HG03045 (cell line): ENCODE results near the gene BTN3A1.
"Not testable (repeated sequence)": the region's sequence is repeated elsewhere in the genome, so short reads cannot be mapped to it uniquely, and the experiment has no call there.

ENCODE experiments used
- ATAC-seq: cut with Tn5 transposase; IDR thresholded peaks from one replicate; pipeline ENCODE4 v1.9.1; 2021; ENCODE audit warnings: mild to moderate bottlenecking, moderate library complexity; ENCODE audit not compliant: unreplicated experiment

Gene BTN3A1

GRCh38 chr6:26401987-26402658, at the start of gene BTN3A1:
BTN3A1 (plus strand) TSS chr6:26402275; CDS start chr6:26405564, 3,289 bp downstream.
- peak; percentile 84 for ATAC-seq

- no peak for ATAC-seq
Observed at GRCh38 chr6:26352315-26352714, 49.8 kb upstream of the BTN3A1 start.

GRCh38 chr6:26354162-26354561, 47.9 kb upstream of the BTN3A1 start:
- no peak for ATAC-seq

- ATAC-seq = no peak
Observed at GRCh38 chr6:26355366-26355765, 46.7 kb upstream of the BTN3A1 start.

- not testable (repeated sequence) for ATAC-seq
Observed at GRCh38 chr6:26357543-26357942, 44.5 kb upstream of the BTN3A1 start.

GRCh38 chr6:26358511-26358981, 43.5 kb upstream of the BTN3A1 start:
- peak; percentile 42 for ATAC-seq

- ATAC-seq = no peak
Observed at GRCh38 chr6:26359765-26360164, 42.3 kb upstream of the BTN3A1 start.

GRCh38 chr6:26360451-26361416, 41.3 kb upstream of the BTN3A1 start:
- ATAC-seq = no peak

GRCh38 chr6:26361544-26361943, 40.5 kb upstream of the BTN3A1 start:
- no peak for ATAC-seq

- ATAC-seq = no peak
Observed at GRCh38 chr6:26362093-26362835, 39.8 kb upstream of the BTN3A1 start.

GRCh38 chr6:26362836-26363220, 39.2 kb upstream of the BTN3A1 start:
- no peak for ATAC-seq

- ATAC-seq = no peak
Observed at GRCh38 chr6:26363882-26364701, 38.0 kb upstream of the BTN3A1 start.

- ATAC-seq = no peak
Observed at GRCh38 chr6:26365633-26365995, 36.5 kb upstream of the BTN3A1 start.

GRCh38 chr6:26366504-26366903, 35.6 kb upstream of the BTN3A1 start:
- no peak for ATAC-seq

GRCh38 chr6:26367114-26367513, 35.0 kb upstream of the BTN3A1 start:
- no peak for ATAC-seq

- ATAC-seq = not testable (repeated sequence)
Observed at GRCh38 chr6:26371813-26372212, 30.3 kb upstream of the BTN3A1 start.

- no peak for ATAC-seq
Observed at GRCh38 chr6:26372308-26373144, 29.5 kb upstream of the BTN3A1 start.

GRCh38 chr6:26375270-26375669, 26.8 kb upstream of the BTN3A1 start:
- ATAC-seq = no peak

GRCh38 chr6:26377719-26378118, 24.4 kb upstream of the BTN3A1 start:
- no peak for ATAC-seq
